HEK293 (cell line): ENCODE measurements around the gene EEF2.

Experiments used
- CTCF ChIA-PET: fragments of 350-600 bp; formaldehyde crosslinking; extraction: SDS; loops from one replicate; lab custom pipeline; 2021; ENCODE audit warnings: antibody characterized with exemption; lab: Yijun Ruan, JAX
- POLR2A ChIA-PET: fragments of 300-600 bp; formaldehyde crosslinking; extraction: SDS; loops from one replicate; lab custom pipeline; 2020; ENCODE audit warnings: antibody characterized with exemption, inconsistent platforms; lab: Yijun Ruan, JAX
- H3K27ac ChIP-seq: fragments of 200-500 bp; sonication (Bioruptor generic); 2 replicates; pipeline ENCODE4 v1.5.1; 2014; ENCODE audit warnings: low read depth, low read length, control low read depth, inconsistent platforms; ENCODE audit errors: extremely low read depth
- H3K36me3 ChIP-seq, 2 experiments: fragments of 200-500 bp in 1 of 2; sonication (Bioruptor generic) in 1 of 2; 1 replicate in 1 of 2; 2 replicates in 1 of 2; pipeline ENCODE4 v1.5.1; 2014 to 2017; ENCODE audit warnings: inconsistent platforms in 2 of 2, low read length in 2 of 2; ENCODE audit not compliant: control insufficient read depth in 2 of 2, insufficient read depth in 1 of 2
- H3K4me1 ChIP-seq: fragments of 200-500 bp; sonication (Bioruptor generic); 2 replicates; pipeline ENCODE4 v1.5.1; 2014; ENCODE audit warnings: mild to moderate bottlenecking, low read length, inconsistent platforms; ENCODE audit not compliant: control insufficient read depth, insufficient read depth
- H3K4me3 ChIP-seq: 2 replicates; pipeline ENCODE4 v1.5.1; 2011; ENCODE audit warnings: low read depth, mild to moderate bottlenecking, control low read depth, low read length, moderate library complexity
- H3K9me3 ChIP-seq: fragments of 200-500 bp; sonication (Bioruptor generic); 2 replicates; pipeline ENCODE4 v1.5.1; 2014; ENCODE audit warnings: low read depth, low read length, inconsistent platforms; ENCODE audit not compliant: control insufficient read depth, insufficient read depth
- BCL11A ChIP-seq: fragments of 450-650 bp; formaldehyde crosslinking; IDR thresholded peaks from 2 replicates; pipeline ENCODE4 v1.5.1; 2016; ENCODE audit warnings: low read depth, missing biosample characterization, missing genetic modification characterization
- BCL6B ChIP-seq: fragments of 450-650 bp; formaldehyde crosslinking; IDR thresholded peaks from 2 replicates; pipeline ENCODE4 v1.5.1; 2017; ENCODE audit warnings: missing biosample characterization, missing genetic modification characterization
- GLIS1 ChIP-seq: fragments of 450-650 bp; formaldehyde crosslinking; IDR thresholded peaks from 2 replicates; pipeline ENCODE4 v1.5.1; 2016; ENCODE audit warnings: missing biosample characterization, missing genetic modification characterization
- KLF1 ChIP-seq: fragments of 450-650 bp; formaldehyde crosslinking; IDR thresholded peaks from 2 replicates; pipeline ENCODE4 v1.5.1; 2016; ENCODE audit warnings: missing biosample characterization, missing genetic modification characterization
- OVOL3 ChIP-seq: fragments of 450-650 bp; formaldehyde crosslinking; IDR thresholded peaks from 2 replicates; pipeline ENCODE4 v1.5.1; 2016; ENCODE audit warnings: missing biosample characterization, missing genetic modification characterization
- RBAK ChIP-seq: fragments of 450-650 bp; formaldehyde crosslinking; IDR thresholded peaks from 2 replicates; pipeline ENCODE4 v1.5.1; 2016; ENCODE audit warnings: missing biosample characterization, missing genetic modification characterization
- YY1 ChIP-seq: fragments of 450-650 bp; formaldehyde crosslinking; IDR thresholded peaks from 2 replicates; pipeline ENCODE4 v1.5.1; 2018; ENCODE audit warnings: missing biosample characterization, missing genetic modification characterization
- ZBTB44 ChIP-seq: fragments of 450-650 bp; IDR thresholded peaks from 2 replicates; pipeline ENCODE4 v1.5.1; 2018; ENCODE audit warnings: missing biosample characterization, mild to moderate bottlenecking, missing genetic modification characterization
- ZEB2 ChIP-seq: fragments of 450-650 bp; formaldehyde crosslinking; IDR thresholded peaks from 2 replicates; pipeline ENCODE4 v1.5.1; 2016; ENCODE audit warnings: missing biosample characterization, missing genetic modification characterization
- ZNF10 ChIP-seq: fragments of 450-650 bp; formaldehyde crosslinking; IDR thresholded peaks from 2 replicates; pipeline ENCODE4 v1.5.1; 2017; ENCODE audit warnings: missing biosample characterization, missing genetic modification characterization
- ZNF132 ChIP-seq: fragments of 450-650 bp; formaldehyde crosslinking; IDR thresholded peaks from 2 replicates; pipeline ENCODE4 v1.5.1; 2017; ENCODE audit warnings: missing biosample characterization, missing genetic modification characterization, borderline replicate concordance
- ZNF146 ChIP-seq: fragments of 450-650 bp; formaldehyde crosslinking; IDR thresholded peaks from 2 replicates; pipeline ENCODE4 v1.5.1; 2016; ENCODE audit warnings: missing biosample characterization, missing genetic modification characterization
- ZNF157 ChIP-seq: fragments of 450-650 bp; formaldehyde crosslinking; IDR thresholded peaks from 2 replicates; pipeline ENCODE4 v1.5.1; 2016; ENCODE audit warnings: missing biosample characterization, missing genetic modification characterization
- ZNF175 ChIP-seq: fragments of 450-650 bp; formaldehyde crosslinking; IDR thresholded peaks from 2 replicates; pipeline ENCODE4 v1.5.1; 2016; ENCODE audit warnings: missing biosample characterization, missing genetic modification characterization
- ZNF391 ChIP-seq: fragments of 450-650 bp; formaldehyde crosslinking; IDR thresholded peaks from 2 replicates; pipeline ENCODE4 v1.5.1; 2016; ENCODE audit warnings: low read depth, missing biosample characterization, missing genetic modification characterization, borderline replicate concordance
- ZNF404 ChIP-seq: fragments of 450-650 bp; formaldehyde crosslinking; IDR thresholded peaks from 2 replicates; pipeline ENCODE4 v1.5.1; 2017; ENCODE audit warnings: missing biosample characterization, missing genetic modification characterization
- ZNF426 ChIP-seq: fragments of 450-650 bp; formaldehyde crosslinking; IDR thresholded peaks from 2 replicates; pipeline ENCODE4 v1.5.1; 2017; ENCODE audit warnings: missing biosample characterization, missing genetic modification characterization, mild to moderate bottlenecking, inconsistent platforms, moderate library complexity
- ZNF555 ChIP-seq: fragments of 450-650 bp; formaldehyde crosslinking; conservative IDR thresholded peaks from 2 replicates; pipeline ENCODE4 v1.5.1; 2017; ENCODE audit warnings: missing biosample characterization, mild to moderate bottlenecking, missing genetic modification characterization, inconsistent platforms
- ZNF580 ChIP-seq: fragments of 450-650 bp; formaldehyde crosslinking; IDR thresholded peaks from 2 replicates; pipeline ENCODE4 v1.5.1; 2016; ENCODE audit warnings: missing biosample characterization, missing genetic modification characterization
- ZNF600 ChIP-seq: fragments of 450-650 bp; formaldehyde crosslinking; IDR thresholded peaks from 2 replicates; pipeline ENCODE4 v1.5.1; 2016; ENCODE audit warnings: missing biosample characterization, missing genetic modification characterization
- ZNF645 ChIP-seq: fragments of 450-650 bp; formaldehyde crosslinking; IDR thresholded peaks from 2 replicates; pipeline ENCODE4; 2016; ENCODE audit warnings: missing biosample characterization, missing genetic modification characterization
- ZNF658 ChIP-seq: fragments of 450-650 bp; formaldehyde crosslinking; IDR thresholded peaks from 2 replicates; pipeline ENCODE4; 2016; ENCODE audit warnings: missing biosample characterization, missing genetic modification characterization
- ZNF707 ChIP-seq: fragments of 450-650 bp; formaldehyde crosslinking; IDR thresholded peaks from 2 replicates; pipeline ENCODE4 v1.5.1; 2016; ENCODE audit warnings: missing biosample characterization, missing genetic modification characterization
- ZNF785 ChIP-seq: fragments of 450-650 bp; formaldehyde crosslinking; IDR thresholded peaks from 2 replicates; pipeline ENCODE4 v1.5.1; 2016; ENCODE audit warnings: missing biosample characterization, missing genetic modification characterization
- ZNF830 ChIP-seq: fragments of 450-650 bp; IDR thresholded peaks from 2 replicates; pipeline ENCODE4 v1.5.0; 2018; ENCODE audit warnings: missing biosample characterization, missing genetic modification characterization, low read depth, mild to moderate bottlenecking, moderate library complexity
- ZSCAN18 ChIP-seq: fragments of 450-650 bp; formaldehyde crosslinking; IDR thresholded peaks from 2 replicates; pipeline ENCODE4 v1.5.1; 2016; ENCODE audit warnings: missing biosample characterization, missing genetic modification characterization

EEF2 gene

GRCh38 chr19:4014541-4015491 is 29.6 kb upstream of the EEF2 start (continued):
- TF ChIP-seq ZNF645 (tag by site-specific recombination), result no peak
- TF ChIP-seq ZNF707 (tag by site-specific recombination), result no peak
- peak; percentile 13; the same call in 1 of the 2 replicates for TF ChIP-seq GLIS1
- no peak for TF ChIP-seq ZNF785
- TF ChIP-seq ZNF830 (tag by site-specific recombination), result no peak

GRCh38 chr19:4013886-4014540 is 28.8 kb upstream of the EEF2 start:
- Histone ChIP-seq H3K4me1 (peaks cover 2% of the 10 kb centered on the region), H3K36me3 (peaks cover 3 to 64% of the 10 kb centered on the region in 2 experiments; a peak in 1 of 3 replicates), H3K4me3 (no peak overlapping the region), H3K27ac (no peak overlapping the region), H3K9me3 (no peaks in the 10 kb centered on the region)
- TF ChIP-seq BCL6B (tag by site-specific recombination) (no peak), RBAK (tag by site-specific recombination) (no peak), ZNF426 (tag by site-specific recombination) (no peak), ZNF658 (no peak), ZSCAN18 (tag by site-specific recombination) (no peak), ZNF555 (no peak), KLF1 (tag by site-specific recombination) (no peak), ZNF580 (tag by site-specific recombination) (no peak)
- CTCF ChIA-PET, result no interaction called here
- POLR2A ChIA-PET, result no interaction called here

GRCh38 chr19:4012975-4013634 is 27.8 kb upstream of the EEF2 start:
- ChIA-PET CTCF (no interaction called here), POLR2A (interaction anchor here (0.6 to 1.0 kb wide), 2 partner anchors 25 to 28 kb away, joined by 3 to 4 read pairs; partner anchors contain the start of gene EEF2)
- Histone ChIP-seq H3K4me1 (peaks cover 10% of the 10 kb centered on the region), H3K36me3 (peaks cover 3 to 59% of the 10 kb centered on the region in 2 experiments; a peak in 1 of 3 replicates), H3K4me3 (no peak overlapping the region), H3K9me3 (no peaks in the 10 kb centered on the region), H3K27ac (no peak overlapping the region)
- TF ChIP-seq ZNF391 (tag by site-specific recombination) (no peak), ZNF146 (no peak), YY1 (tag by site-specific recombination) (no peak), ZBTB44 (tag by site-specific recombination) (no peak), ZNF404 (tag by site-specific recombination) (no peak), ZNF157 (tag by site-specific recombination) (no peak), ZNF10 (tag by site-specific recombination) (no peak), ZNF132 (no peak), ZNF830 (tag by site-specific recombination) (no peak), OVOL3 (tag by site-specific recombination) (no peak), BCL11A (tag by site-specific recombination) (no peak), ZNF175 (tag by site-specific recombination) (no peak), ZNF600 (tag by site-specific recombination) (no peak), RBAK (tag by site-specific recombination) (no peak), ZEB2 (tag by site-specific recombination) (no peak)
